HEK293T (cell line): ENCODE results near the gene DGKE.
A peak's percentile ranks its signal among the peaks of the same experiment; 100 is the strongest.

Experiments used
- CTCF ChIA-PET: fragments of 350-600 bp; formaldehyde crosslinking; extraction: SDS; loops from one replicate; lab custom pipeline; 2021; ENCODE audit warnings: antibody characterized with exemption, inconsistent platforms; lab: Yijun Ruan, JAX
- POLR2A ChIA-PET: fragments of 350-600 bp; formaldehyde crosslinking; extraction: SDS; loops from one replicate; lab custom pipeline; 2020; ENCODE audit warnings: antibody characterized with exemption, inconsistent platforms; lab: Yijun Ruan, JAX
- DNase-seq: peaks from one replicate; pipeline ENCODE4 v3.0.0; 2012; ENCODE audit warnings: mixed read lengths; ENCODE audit errors: extremely low spot score
- ARNT ChIP-seq: fragments of 450-650 bp; IDR thresholded peaks from 2 replicates; pipeline ENCODE4 v1.6.1; 2017; ENCODE audit warnings: mild to moderate bottlenecking
- BHLHE40 ChIP-seq: fragments of 450-650 bp; IDR thresholded peaks from 2 replicates; pipeline ENCODE4 v1.6.1; 2016; ENCODE audit warnings: mild to moderate bottlenecking, moderate library complexity, borderline replicate concordance
- CTBP1 ChIP-seq: fragments of 450-650 bp; IDR thresholded peaks from 2 replicates; pipeline ENCODE4 v1.6.1; 2016; ENCODE audit warnings: borderline replicate concordance
- ELF4 ChIP-seq: fragments of 450-650 bp; IDR thresholded peaks from 2 replicates; pipeline ENCODE4 v1.6.1; 2017; ENCODE audit warnings: antibody characterized with exemption
- FOXA1 ChIP-seq: fragments of 450-650 bp; IDR thresholded peaks from 2 replicates; pipeline ENCODE4 v1.6.1; 2016; ENCODE audit warnings: mild to moderate bottlenecking
- FOXK2 ChIP-seq: fragments of 450-650 bp; IDR thresholded peaks from 2 replicates; pipeline ENCODE4 v1.6.1; 2016; ENCODE audit warnings: mild to moderate bottlenecking
- FOXM1 ChIP-seq: fragments of 450-650 bp; IDR thresholded peaks from 2 replicates; pipeline ENCODE4 v1.6.1; 2017; ENCODE audit warnings: mild to moderate bottlenecking, borderline replicate concordance
- HDGF ChIP-seq: fragments of 450-650 bp; IDR thresholded peaks from 2 replicates; pipeline ENCODE4 v1.6.1; 2017; ENCODE audit warnings: antibody characterized with exemption, borderline replicate concordance
- L3MBTL2 ChIP-seq: fragments of 450-650 bp; conservative IDR thresholded peaks from 2 replicates; pipeline ENCODE4 v1.6.1; 2016; ENCODE audit warnings: mild to moderate bottlenecking
- LEF1 ChIP-seq: fragments of 450-650 bp; IDR thresholded peaks from 2 replicates; pipeline ENCODE4 v1.6.1; 2017; ENCODE audit warnings: mild to moderate bottlenecking, borderline replicate concordance
- NFRKB ChIP-seq: fragments of 450-650 bp; IDR thresholded peaks from 2 replicates; pipeline ENCODE4 v1.6.1; 2016; ENCODE audit warnings: mild to moderate bottlenecking, moderate library complexity
- SP1 ChIP-seq: fragments of 450-650 bp; IDR thresholded peaks from 2 replicates; pipeline ENCODE4 v1.6.1; 2017
- SUZ12 ChIP-seq: fragments of 450-650 bp; IDR thresholded peaks from 2 replicates; pipeline ENCODE4 v1.6.1; 2016; ENCODE audit warnings: mild to moderate bottlenecking
- TARDBP ChIP-seq: fragments of 450-650 bp; IDR thresholded peaks from 2 replicates; pipeline ENCODE4 v1.6.1; 2016
- ZNF384 ChIP-seq: fragments of 450-650 bp; IDR thresholded peaks from 2 replicates; pipeline ENCODE4 v1.6.1; 2016
- TF ChIP-seq, protein P1 (sequence below): fragments of 450-650 bp; IDR thresholded peaks from 2 replicates; pipeline ENCODE4 v1.6.1; 2016

Gene DGKE

DNA sequence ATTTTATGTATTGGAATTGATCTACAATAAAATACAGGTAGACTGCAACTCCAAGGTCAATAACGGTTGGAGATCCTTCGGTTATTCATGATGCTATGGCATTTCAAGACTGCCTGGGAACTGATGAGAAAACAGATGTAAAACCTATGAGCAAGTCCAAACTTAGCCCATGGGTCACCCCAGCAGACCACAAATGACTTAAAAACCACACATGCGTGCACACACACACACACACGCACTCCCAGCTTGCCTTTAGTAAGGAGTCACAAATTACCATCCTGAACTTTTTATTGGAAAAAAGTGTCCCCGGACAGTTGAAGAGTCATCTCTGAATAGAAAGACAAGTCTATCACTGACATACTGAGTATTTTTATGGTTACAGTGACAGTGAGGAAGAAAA is 53.2 kb downstream of the DGKE start:
- CTCF ChIA-PET, result no interaction called here
- POLR2A ChIA-PET, result no interaction called here
- no peak for TF ChIP-seq FOXK2
- no peak for TF ChIP-seq HDGF
- TF ChIP-seq NFRKB, result no peak
- TF ChIP-seq BHLHE40, result no peak
- TF ChIP-seq LEF1, result no peak
- TF ChIP-seq L3MBTL2, result no peak
- TF ChIP-seq SUZ12, result no peak
- TF ChIP-seq FOXA1, result no peak
- no peak for TF ChIP-seq ARNT
- no peak for TF ChIP-seq SP1
- no peak for TF ChIP-seq TARDBP
- no peak for TF ChIP-seq ZNF384
- TF ChIP-seq CTBP1, result no peak
- TF ChIP-seq, protein P1, sequence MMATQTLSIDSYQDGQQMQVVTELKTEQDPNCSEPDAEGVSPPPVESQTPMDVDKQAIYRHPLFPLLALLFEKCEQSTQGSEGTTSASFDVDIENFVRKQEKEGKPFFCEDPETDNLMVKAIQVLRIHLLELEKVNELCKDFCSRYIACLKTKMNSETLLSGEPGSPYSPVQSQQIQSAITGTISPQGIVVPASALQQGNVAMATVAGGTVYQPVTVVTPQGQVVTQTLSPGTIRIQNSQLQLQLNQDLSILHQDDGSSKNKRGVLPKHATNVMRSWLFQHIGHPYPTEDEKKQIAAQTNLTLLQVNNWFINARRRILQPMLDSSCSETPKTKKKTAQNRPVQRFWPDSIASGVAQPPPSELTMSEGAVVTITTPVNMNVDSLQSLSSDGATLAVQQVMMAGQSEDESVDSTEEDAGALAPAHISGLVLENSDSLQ, result no peak
- no peak for TF ChIP-seq FOXM1
- no peak for TF ChIP-seq ELF4
- DNase-seq, result no peak

DNA sequence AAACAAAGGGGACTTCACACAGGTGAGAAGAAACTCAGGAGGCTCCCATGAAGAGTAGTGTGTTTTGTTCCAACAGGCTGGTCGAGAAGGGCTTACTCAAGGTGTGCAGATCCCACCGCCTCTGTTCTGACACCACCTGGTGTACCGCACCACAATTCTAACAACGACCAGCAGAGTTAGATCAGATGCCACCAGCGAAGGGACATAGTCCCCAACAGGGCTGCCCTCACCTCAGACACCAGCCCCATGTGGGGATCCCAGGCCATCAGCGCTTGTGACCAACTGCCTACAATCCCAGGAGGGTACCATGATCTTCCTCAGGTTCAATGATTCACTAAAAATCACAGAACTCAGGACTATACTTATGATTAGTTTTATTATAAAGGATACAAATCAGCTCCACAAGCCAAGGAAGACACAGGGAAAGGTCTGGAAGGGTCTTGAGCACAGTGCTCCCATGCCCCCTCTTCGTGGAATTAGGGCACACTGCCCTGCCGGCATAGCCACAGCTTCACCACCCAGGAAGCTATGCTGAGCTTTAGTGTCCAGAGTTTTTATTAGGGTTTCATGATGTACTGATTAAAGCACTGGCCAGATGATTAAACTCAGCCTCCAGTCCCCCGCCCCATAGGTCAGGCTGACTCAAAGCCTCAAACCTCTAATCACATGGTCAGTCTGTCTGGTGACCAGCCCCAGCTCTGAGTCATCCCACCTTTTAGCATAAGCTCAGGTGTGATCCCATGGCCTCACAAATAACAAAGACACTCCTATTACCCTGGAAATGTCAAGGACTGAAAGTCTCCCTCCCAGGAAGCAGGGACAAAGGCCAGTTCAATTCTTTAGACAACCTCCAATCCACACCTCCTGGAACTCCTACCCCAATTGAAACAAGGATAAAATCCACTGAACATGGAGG is 53.9 kb downstream of the DGKE start:
- no peak for DNase-seq
- POLR2A ChIA-PET, result no interaction called here
- CTCF ChIA-PET, result interaction anchor here (0.6 kb wide), 1 partner anchor 21 kb away, joined by 4 read pairs; no protein-coding TSS in a partner anchor

DNA sequence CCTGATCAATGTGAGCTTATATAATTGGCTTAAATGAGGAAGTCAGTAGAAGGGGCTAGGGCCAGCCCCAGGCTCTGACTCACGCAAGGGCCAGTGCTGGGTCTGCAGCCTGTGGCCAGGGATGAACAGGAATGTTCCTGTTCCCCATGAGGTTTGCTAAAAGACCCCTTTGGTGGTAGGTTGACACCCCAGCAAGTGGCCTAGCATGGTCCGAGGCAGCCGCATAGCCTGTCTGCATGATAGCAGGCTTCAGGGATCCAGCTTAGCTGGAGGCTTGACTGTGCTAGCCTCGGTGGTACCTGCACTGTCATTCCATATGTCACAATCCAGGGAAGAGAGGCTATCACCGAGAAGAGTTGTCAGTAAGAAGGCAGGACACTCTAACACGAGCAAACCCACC is 56.4 kb downstream of the DGKE start:
- CTCF ChIA-PET, result interaction anchor here (0.7 kb wide), 1 partner anchor 76 kb away, joined by 4 read pairs; no protein-coding TSS in a partner anchor
- no peak for TF ChIP-seq SUZ12
- TF ChIP-seq SP1, result no peak
- no peak for TF ChIP-seq ELF4
- no peak for TF ChIP-seq L3MBTL2
- TF ChIP-seq BHLHE40, result no peak
- TF ChIP-seq CTBP1, result no peak
- TF ChIP-seq NFRKB, result no peak
- TF ChIP-seq FOXK2, result no peak
- no peak for TF ChIP-seq TARDBP
- POLR2A ChIA-PET, result interaction anchor here (1.8 kb wide), 1 partner anchor 23 kb away, joined by 6 read pairs; the partner anchor contains the start of gene TRIM25
- no peak for DNase-seq

More for the DNA sequence above, 53.9 kb downstream of the DGKE start:
- TF ChIP-seq, protein P1, result no peak
- TF ChIP-seq FOXK2, result no peak
- no peak for TF ChIP-seq NFRKB
- no peak for TF ChIP-seq SP1
- no peak for TF ChIP-seq CTBP1
- TF ChIP-seq LEF1, result no peak
- no peak for TF ChIP-seq ELF4
- no peak for TF ChIP-seq FOXA1
- TF ChIP-seq HDGF, result no peak
- TF ChIP-seq BHLHE40, result no peak
- TF ChIP-seq L3MBTL2, result no peak
- no peak for TF ChIP-seq TARDBP
- TF ChIP-seq ARNT, result no peak
- TF ChIP-seq ZNF384, result no peak
- no peak for TF ChIP-seq FOXM1
- no peak for TF ChIP-seq SUZ12

DNA sequence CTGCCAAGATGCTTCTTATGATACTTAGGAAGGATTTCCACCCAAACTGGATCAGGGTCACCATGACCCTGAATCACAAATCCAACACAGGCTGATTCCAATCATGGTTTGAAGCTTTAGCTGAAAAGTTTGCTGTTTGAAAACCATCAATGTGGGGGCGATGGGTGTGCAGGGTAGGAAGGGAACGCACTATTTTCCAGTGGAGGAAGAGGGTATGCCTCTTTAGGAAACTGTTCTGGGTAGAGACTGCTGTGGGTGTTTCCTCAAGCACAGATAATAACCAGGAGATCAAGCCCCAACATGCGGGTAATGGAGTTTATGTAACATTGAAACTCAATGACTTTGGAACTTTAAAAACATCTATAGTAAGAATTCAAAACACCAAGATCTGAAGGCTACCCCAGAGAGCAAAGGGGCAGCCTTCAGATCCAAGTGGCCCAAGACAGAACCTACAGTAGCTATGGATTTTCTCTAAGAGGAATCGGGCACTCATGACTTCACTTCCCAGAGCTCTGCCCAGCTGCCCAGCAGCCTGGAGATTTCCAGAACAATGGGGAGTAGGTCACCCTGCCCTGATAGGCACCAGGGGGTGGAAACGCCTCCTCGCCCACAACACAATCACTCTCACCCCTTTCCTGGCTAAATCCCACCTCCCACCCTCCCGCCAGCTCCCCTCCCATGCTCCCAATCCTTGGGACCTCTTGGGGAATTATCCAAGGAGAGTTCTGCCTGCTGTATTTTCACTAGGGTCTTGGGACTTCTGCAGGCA is 57.1 kb downstream of the DGKE start:
- TF ChIP-seq SUZ12, result no peak
- TF ChIP-seq FOXK2, result no peak
- TF ChIP-seq LEF1, result no peak
- no peak for TF ChIP-seq ARNT
- TF ChIP-seq ZNF384, result no peak
- TF ChIP-seq L3MBTL2, result no peak
- no peak for TF ChIP-seq TARDBP
- no peak for TF ChIP-seq FOXA1
- TF ChIP-seq NFRKB, result no peak
- no peak for TF ChIP-seq SP1
- TF ChIP-seq, protein P1, result no peak
- ChIA-PET CTCF (no interaction called here), POLR2A (interaction anchor here (1.8 kb wide), 1 partner anchor 23 kb away, joined by 6 read pairs; the partner anchor contains the start of gene TRIM25)
- no peak for DNase-seq

DNA sequence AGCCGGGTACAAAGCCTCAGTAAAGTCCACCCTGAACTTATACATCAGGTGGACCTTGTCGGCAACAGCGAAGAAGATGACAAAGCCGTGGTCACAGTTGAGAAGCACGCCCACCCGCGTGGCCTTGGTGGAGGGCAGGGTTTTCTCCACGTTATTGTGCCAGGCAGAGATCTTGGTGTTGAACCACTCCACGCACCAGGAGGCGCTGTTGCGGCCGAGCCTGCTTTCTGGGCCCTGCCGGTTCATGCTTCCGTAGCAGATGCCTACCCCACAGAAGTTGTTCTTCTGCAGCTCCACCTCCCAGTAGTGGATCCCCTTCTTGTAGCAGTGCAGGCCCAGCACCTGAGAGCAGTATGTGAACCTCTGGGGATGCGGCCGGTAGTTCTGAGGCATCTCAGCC is 57.8 kb downstream of the DGKE start:
- peak; percentile 46 for DNase-seq
- CTCF ChIA-PET, result interaction anchor here (0.9 kb wide), 1 partner anchor 9 kb away, joined by 3 read pairs; no protein-coding TSS in a partner anchor
- POLR2A ChIA-PET, result no interaction called here
- TF ChIP-seq CTBP1 (no peak), HDGF (no peak), BHLHE40 (no peak), ARNT (no peak), SP1 (no peak), NFRKB (no peak), FOXK2 (no peak), TARDBP (no peak)
- TF ChIP-seq, protein P1, result no peak
